Vagina (tissue), 2 donors: Measurements from ENCODE around the gene SERTAD4.

Experiments used
- POLR2AphosphoS5 ChIP-seq, 2 donors: sonication (generic); formaldehyde crosslinking; IDR thresholded peaks; one replicate each; pipeline ENCODE4 v1.9.0; 2017; ENCODE audit warnings: antibody characterized with exemption in 2 of 2, mild to moderate bottlenecking in 2 of 2, low read depth in 1 of 2; ENCODE audit not compliant: insufficient read depth in 1 of 2
- TF ChIP-seq, protein P1 (sequence below), 3 experiments: fragments of 450-650 bp in 2 of 3; fragments of 200-600 bp in 1 of 3; sonication (generic) in 1 of 3; IDR thresholded peaks; one replicate each; pipeline ENCODE4 v1.5.1; 2017 to 2019; ENCODE audit warnings: antibody characterized with exemption in 3 of 3, mild to moderate bottlenecking in 2 of 3, moderate library complexity in 2 of 3

DNA sequence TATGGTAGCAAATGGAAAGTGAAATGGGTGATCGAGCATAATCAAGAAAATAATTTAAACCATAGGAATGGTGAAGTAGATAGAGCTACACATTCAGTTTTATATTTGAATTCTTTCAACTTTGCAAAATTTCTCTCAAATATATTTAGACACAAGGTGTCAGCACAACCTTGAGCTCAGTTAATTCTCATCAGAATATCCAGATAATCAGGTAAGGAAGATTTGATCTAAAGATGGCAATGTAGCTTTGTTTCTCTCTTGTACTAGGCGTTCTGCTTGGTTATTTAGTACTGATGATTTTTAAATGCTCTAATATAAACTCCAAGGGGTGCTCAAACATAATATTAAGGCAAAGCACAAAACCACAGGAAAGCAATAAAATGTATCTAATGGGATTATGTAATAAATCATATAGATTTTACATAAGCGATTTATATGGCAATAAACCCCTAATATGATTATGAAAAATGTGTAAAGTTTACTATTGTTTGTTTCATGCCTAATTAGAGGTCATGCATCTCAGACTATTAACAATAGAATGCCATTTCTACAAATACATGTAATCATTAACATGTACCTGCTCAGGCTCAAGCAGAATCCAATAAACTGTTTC is 32.4 kb upstream of the SERTAD4 start:
- TF ChIP-seq, protein P1, sequence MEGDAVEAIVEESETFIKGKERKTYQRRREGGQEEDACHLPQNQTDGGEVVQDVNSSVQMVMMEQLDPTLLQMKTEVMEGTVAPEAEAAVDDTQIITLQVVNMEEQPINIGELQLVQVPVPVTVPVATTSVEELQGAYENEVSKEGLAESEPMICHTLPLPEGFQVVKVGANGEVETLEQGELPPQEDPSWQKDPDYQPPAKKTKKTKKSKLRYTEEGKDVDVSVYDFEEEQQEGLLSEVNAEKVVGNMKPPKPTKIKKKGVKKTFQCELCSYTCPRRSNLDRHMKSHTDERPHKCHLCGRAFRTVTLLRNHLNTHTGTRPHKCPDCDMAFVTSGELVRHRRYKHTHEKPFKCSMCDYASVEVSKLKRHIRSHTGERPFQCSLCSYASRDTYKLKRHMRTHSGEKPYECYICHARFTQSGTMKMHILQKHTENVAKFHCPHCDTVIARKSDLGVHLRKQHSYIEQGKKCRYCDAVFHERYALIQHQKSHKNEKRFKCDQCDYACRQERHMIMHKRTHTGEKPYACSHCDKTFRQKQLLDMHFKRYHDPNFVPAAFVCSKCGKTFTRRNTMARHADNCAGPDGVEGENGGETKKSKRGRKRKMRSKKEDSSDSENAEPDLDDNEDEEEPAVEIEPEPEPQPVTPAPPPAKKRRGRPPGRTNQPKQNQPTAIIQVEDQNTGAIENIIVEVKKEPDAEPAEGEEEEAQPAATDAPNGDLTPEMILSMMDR (IDR thresholded peaks at IDR 0.05): no peak
- TF ChIP-seq POLR2AphosphoS5 (IDR thresholded peaks at IDR 0.05; ENCODE audit: insufficient read depth in 1 of 2, low read depth in 1 of 2): no peak
